Measurements from ENCODE around the gene MAP3K14.
"Not testable (repeated sequence)": the region's sequence is repeated elsewhere in the genome, so short reads cannot be mapped to it uniquely, and the experiment has no call there.

DNA sequence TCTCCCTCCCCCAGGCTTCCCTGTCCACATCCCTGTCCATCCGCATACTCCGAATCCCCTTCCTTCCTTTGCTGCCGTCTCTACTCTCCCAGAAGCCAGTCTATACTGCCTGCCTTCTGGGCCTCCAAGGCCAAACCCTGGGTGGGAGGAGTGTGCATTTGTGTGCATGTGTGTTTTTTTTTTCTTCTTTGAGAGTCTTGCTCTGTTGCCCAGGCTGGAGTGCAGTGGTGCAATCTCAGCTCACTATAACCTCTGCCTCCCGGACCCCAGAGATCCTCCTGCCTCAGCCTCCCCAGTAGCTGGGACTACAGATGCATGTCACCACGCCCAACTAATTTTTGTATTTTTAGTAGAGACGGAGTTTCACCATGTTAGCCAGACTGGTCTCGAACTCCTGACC lies 63.6 kb downstream of the MAP3K14 start:
- TF ChIP-seq POLR2A, EP300 (IDR thresholded peaks at IDR 0.05): not testable (repeated sequence)
- TF ChIP-seq, protein P1, sequence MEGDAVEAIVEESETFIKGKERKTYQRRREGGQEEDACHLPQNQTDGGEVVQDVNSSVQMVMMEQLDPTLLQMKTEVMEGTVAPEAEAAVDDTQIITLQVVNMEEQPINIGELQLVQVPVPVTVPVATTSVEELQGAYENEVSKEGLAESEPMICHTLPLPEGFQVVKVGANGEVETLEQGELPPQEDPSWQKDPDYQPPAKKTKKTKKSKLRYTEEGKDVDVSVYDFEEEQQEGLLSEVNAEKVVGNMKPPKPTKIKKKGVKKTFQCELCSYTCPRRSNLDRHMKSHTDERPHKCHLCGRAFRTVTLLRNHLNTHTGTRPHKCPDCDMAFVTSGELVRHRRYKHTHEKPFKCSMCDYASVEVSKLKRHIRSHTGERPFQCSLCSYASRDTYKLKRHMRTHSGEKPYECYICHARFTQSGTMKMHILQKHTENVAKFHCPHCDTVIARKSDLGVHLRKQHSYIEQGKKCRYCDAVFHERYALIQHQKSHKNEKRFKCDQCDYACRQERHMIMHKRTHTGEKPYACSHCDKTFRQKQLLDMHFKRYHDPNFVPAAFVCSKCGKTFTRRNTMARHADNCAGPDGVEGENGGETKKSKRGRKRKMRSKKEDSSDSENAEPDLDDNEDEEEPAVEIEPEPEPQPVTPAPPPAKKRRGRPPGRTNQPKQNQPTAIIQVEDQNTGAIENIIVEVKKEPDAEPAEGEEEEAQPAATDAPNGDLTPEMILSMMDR (IDR thresholded peaks at IDR 0.05) = not testable (repeated sequence)

All from suprapubic skin (tissue), 3 donors.